ENCODE results near the gene TMA7B. TPM values are rescaled to one million over a fixed set of nuclear protein-coding genes. Genes with fewer than 3 reads are reported as not detected.

The TMA7B gene
- polyA plus RNA-seq (2011; rRNA removed) (not detected in 2 replicates), polyA minus RNA-seq (2011; rRNA and poly(A)+ RNA removed) (not detected in 2 replicates)

- no peaks in the 10 kb centered on the region for H3K9me3 ChIP-seq (ENCODE audit: control insufficient read depth, insufficient read depth, low read length)
- ChIA-PET CTCF (no interaction called here), POLR2A (no interaction called here)
- no peaks in the 10 kb centered on the region for H3K27me3 ChIP-seq (ENCODE audit: control insufficient read depth, insufficient read depth, low read length)
- peak; percentile 21 for DNase-seq (ENCODE audit: low read depth, low spot score)
- TF ChIP-seq CTCF (IDR thresholded peaks at IDR 0.05; ENCODE audit: low read depth, low read length), result peak; percentile 54
- H3K4me3 ChIP-seq (ENCODE audit: low read depth, low read length), result peak within 1 kb of the TSS; percentile 23
- peak within 1 kb of the TSS; percentile 93 for H3K27ac ChIP-seq (ENCODE audit: low read depth, low read length)
These were observed at the start of gene TMA7B for GRCh38 chr22:39959640-39960447. TSS of gene TMA7B (plus strand) at chr22:39960397. CDS start at chr22:39964375, 3,978 bp downstream.

GRCh38 chr22:39910876-39911613 lies 49.2 kb upstream of the TMA7B start:
- ChIA-PET CTCF (interaction anchor here (0.6 kb wide), 1 partner anchor 99 kb away, joined by 10 read pairs; no protein-coding TSS in a partner anchor), POLR2A (no interaction called here)
- DNase-seq (ENCODE audit: low read depth, low spot score), result no peak
- Histone ChIP-seq H3K27ac (ENCODE audit: low read depth, low read length) (no peak overlapping the region), H3K27me3 (ENCODE audit: control insufficient read depth, insufficient read depth, low read length) (peaks cover 34% of the 10 kb centered on the region), H3K9me3 (ENCODE audit: control insufficient read depth, insufficient read depth, low read length) (no peaks in the 10 kb centered on the region), H3K4me3 (ENCODE audit: low read depth, low read length) (no peak overlapping the region)
- no peak for TF ChIP-seq CTCF (IDR thresholded peaks at IDR 0.05; ENCODE audit: low read depth, low read length)

- ChIA-PET CTCF (no interaction called here), POLR2A (no interaction called here)
- no peak for DNase-seq (ENCODE audit: low read depth, low spot score)
- Histone ChIP-seq H3K4me3 (ENCODE audit: low read depth, low read length) (no peak overlapping the region), H3K27ac (ENCODE audit: low read depth, low read length) (no peak overlapping the region), H3K27me3 (ENCODE audit: control insufficient read depth, insufficient read depth, low read length) (peaks cover 34% of the 10 kb centered on the region), H3K9me3 (ENCODE audit: control insufficient read depth, insufficient read depth, low read length) (no peaks in the 10 kb centered on the region)
- no peak for TF ChIP-seq CTCF (IDR thresholded peaks at IDR 0.05; ENCODE audit: low read depth, low read length)
These were observed 46.9 kb upstream of the TMA7B start for GRCh38 chr22:39913321-39913720.

- POLR2A ChIA-PET, result no interaction called here
- Histone ChIP-seq H3K27me3 (ENCODE audit: control insufficient read depth, insufficient read depth, low read length) (peaks cover 38% of the 10 kb centered on the region), H3K27ac (ENCODE audit: low read depth, low read length) (no peak overlapping the region), H3K4me3 (ENCODE audit: low read depth, low read length) (no peak overlapping the region), H3K9me3 (ENCODE audit: control insufficient read depth, insufficient read depth, low read length) (no peaks in the 10 kb centered on the region)
- CTCF ChIA-PET, result no interaction called here
- no peak for DNase-seq (ENCODE audit: low read depth, low spot score)
- TF ChIP-seq CTCF (IDR thresholded peaks at IDR 0.05; ENCODE audit: low read depth, low read length), result no peak
These were observed 46.3 kb upstream of the TMA7B start for GRCh38 chr22:39913886-39914285.

GRCh38 chr22:39914584-39914983 lies 45.6 kb upstream of the TMA7B start:
- Histone ChIP-seq H3K27ac (ENCODE audit: low read depth, low read length) (no peak overlapping the region), H3K9me3 (ENCODE audit: control insufficient read depth, insufficient read depth, low read length) (no peaks in the 10 kb centered on the region), H3K4me3 (ENCODE audit: low read depth, low read length) (no peak overlapping the region), H3K27me3 (ENCODE audit: control insufficient read depth, insufficient read depth, low read length) (peaks cover 38% of the 10 kb centered on the region)
- ChIA-PET POLR2A (no interaction called here), CTCF (no interaction called here)
- no peak for TF ChIP-seq CTCF (IDR thresholded peaks at IDR 0.05; ENCODE audit: low read depth, low read length)
- no peak for DNase-seq (ENCODE audit: low read depth, low spot score)

Measured in AG04450 (cell line).